ENCODE measurements around the gene ERVFRD-1. TPM values are rescaled to one million over a fixed set of nuclear protein-coding genes. Genes with fewer than 3 reads are reported as not detected.

ERVFRD-1 gene
- total RNA-seq, 1 donor from 2014 or later, result not detected

GRCh38 chr6:11062715-11063114 lies 48.8 kb downstream of the ERVFRD-1 start:
- no peaks in the 10 kb centered on the region for H3K36me3 ChIP-seq
- H3K9me3 ChIP-seq, result no peaks in the 10 kb centered on the region
- H3K27ac ChIP-seq, result no peak overlapping the region
- no peaks in the 10 kb centered on the region for H3K4me1 ChIP-seq
- no peak for TF ChIP-seq CTCF (IDR thresholded peaks at IDR 0.05)
- intact Hi-C loops (cut with DNase I), result no loop called here
- no peak for DNase-seq (ENCODE audit: low spot score in 2 of 2)
- H3K27me3 ChIP-seq, result no peaks in the 10 kb centered on the region
- H3K4me3 ChIP-seq, result no peak overlapping the region

GRCh38 chr6:11062083-11062482 lies 49.4 kb downstream of the ERVFRD-1 start:
- H3K4me3 ChIP-seq, result no peak overlapping the region
- H3K27ac ChIP-seq, result no peak overlapping the region

GRCh38 chr6:11058406-11058805 lies 53.1 kb downstream of the ERVFRD-1 start:
- Histone ChIP-seq H3K4me3 (no peak overlapping the region), H3K27ac (no peak overlapping the region), H3K9me3 (no peaks in the 10 kb centered on the region), H3K36me3 (no peaks in the 10 kb centered on the region), H3K27me3 (no peaks in the 10 kb centered on the region), H3K4me1 (no peaks in the 10 kb centered on the region)
- TF ChIP-seq CTCF (IDR thresholded peaks at IDR 0.05), result no peak
- intact Hi-C loops (cut with DNase I), result no loop called here
- no peak for DNase-seq (ENCODE audit: low spot score in 2 of 2)

More at GRCh38 chr6:11062083-11062482, 49.4 kb downstream of the ERVFRD-1 start:
- no peaks in the 10 kb centered on the region for H3K36me3 ChIP-seq
- no peaks in the 10 kb centered on the region for H3K27me3 ChIP-seq
- intact Hi-C loops (cut with DNase I), result no loop called here
- no peaks in the 10 kb centered on the region for H3K4me1 ChIP-seq
- DNase-seq (ENCODE audit: low spot score in 2 of 2), result no peak
- TF ChIP-seq CTCF (IDR thresholded peaks at IDR 0.05), result no peak
- H3K9me3 ChIP-seq, result no peaks in the 10 kb centered on the region

- Histone ChIP-seq H3K4me1 (no peaks in the 10 kb centered on the region), H3K27ac (no peak overlapping the region), H3K4me3 (no peak overlapping the region), H3K36me3 (no peaks in the 10 kb centered on the region), H3K27me3 (no peaks in the 10 kb centered on the region), H3K9me3 (no peaks in the 10 kb centered on the region)
- intact Hi-C loops (cut with DNase I), result no loop called here
- TF ChIP-seq CTCF (IDR thresholded peaks at IDR 0.05), result no peak
- no peak for DNase-seq (ENCODE audit: low spot score in 2 of 2)
Observed at GRCh38 chr6:11056871-11057270, 54.7 kb downstream of the ERVFRD-1 start.

- intact Hi-C loops (cut with DNase I), result no loop called here
- Histone ChIP-seq H3K27me3 (no peaks in the 10 kb centered on the region), H3K4me3 (no peak overlapping the region), H3K27ac (no peak overlapping the region), H3K9me3 (no peaks in the 10 kb centered on the region), H3K4me1 (no peaks in the 10 kb centered on the region), H3K36me3 (no peaks in the 10 kb centered on the region)
- TF ChIP-seq CTCF (IDR thresholded peaks at IDR 0.05), result no peak
- DNase-seq (ENCODE audit: low spot score in 2 of 2), result no peak
Observed at GRCh38 chr6:11055127-11055627, 56.3 kb downstream of the ERVFRD-1 start.

GRCh38 chr6:11054722-11055121 lies 56.8 kb downstream of the ERVFRD-1 start:
- no peaks in the 10 kb centered on the region for H3K36me3 ChIP-seq
- TF ChIP-seq CTCF (IDR thresholded peaks at IDR 0.05), result no peak

More at GRCh38 chr6:11054722-11055121, 56.8 kb downstream of the ERVFRD-1 start:
- H3K4me1 ChIP-seq, result no peaks in the 10 kb centered on the region
- DNase-seq (ENCODE audit: low spot score in 2 of 2), result no peak
- H3K27ac ChIP-seq, result no peak overlapping the region
- intact Hi-C loops (cut with DNase I), result no loop called here
- H3K4me3 ChIP-seq, result no peak overlapping the region
- no peaks in the 10 kb centered on the region for H3K27me3 ChIP-seq
- no peaks in the 10 kb centered on the region for H3K9me3 ChIP-seq

Data from ascending aorta (tissue), 2 donors.